Measurements from ENCODE around the gene TMEM8B. TPM values are rescaled to one million over a fixed set of nuclear protein-coding genes. Genes with fewer than 3 reads are reported as not detected.

The TMEM8B gene
- total and polyA plus RNA-seq, 9 of the 15 experiments (the other 6 are each of a cell fraction or from before 2014, with no cell fraction given) = 0.01 to 2.2 (median 1.1) TPM

GRCh38 chr9:35806101-35806500 lies 22.9 kb upstream of the TMEM8B start (continued):
- TF ChIP-seq FOXA3 (CRISPR knock-in tag; conservative IDR thresholded peaks at IDR 0.05 in 1 of 2, IDR thresholded peaks at IDR 0.05 in 1 of 2) (no peak), HMG20A (CRISPR knock-in tag; conservative IDR thresholded peaks at IDR 0.05) (no peak), CHD4 (IDR thresholded peaks at IDR 0.05; ENCODE audit: insufficient read depth, insufficient replicate concordance, low read depth, low read length, poor library complexity, severe bottlenecking) (no peak)

- no peak for FAIRE-seq
- Histone ChIP-seq H3K27ac (ENCODE audit: extremely low read depth, low read depth, low read length) (no peak overlapping the region), H3K4me1 (replicated peaks in 1 of 2; ENCODE audit: control insufficient read depth in 2 of 2, insufficient read depth in 2 of 2, low read length in 2 of 2) (peaks cover 10 to 18% of the 10 kb centered on the region in 2 experiments), H3K9me1 (ENCODE audit: control insufficient read depth, insufficient read depth, low read length) (peaks cover 4% of the 10 kb centered on the region), H3K4me3 (no peak overlapping the region), H3K36me3 (ENCODE audit: control insufficient read depth, insufficient read depth, low read length) (peaks cover 44% of the 10 kb centered on the region; the same call in 1 of the 3 replicates), H4K20me1 (replicated peaks; ENCODE audit: control insufficient read depth, insufficient read depth, low read length) (no peaks in the 10 kb centered on the region), H3K79me2 (ENCODE audit: control insufficient read depth, insufficient read depth, low read length) (no peaks in the 10 kb centered on the region; the same call in 2 of the 3 replicates), H2AFZ (ENCODE audit: low read depth, low read length) (no peak overlapping the region), H3K4me2 (ENCODE audit: insufficient read depth, low read length) (no peak overlapping the region), H3K9me3 (replicated peaks; ENCODE audit: control insufficient read depth, insufficient read depth, low read depth, low read length) (no peaks in the 10 kb centered on the region), H3K27me3 (ENCODE audit: control insufficient read depth in 2 of 2, insufficient read depth in 2 of 2, low read length in 2 of 2) (no peaks in the 10 kb centered on the region), H3K9ac (ENCODE audit: insufficient read depth in 1 of 2, low read depth in 2 of 2, low read length in 2 of 2) (no peak overlapping the region)
- in situ Hi-C loops (cut with MboI) (no loop called here), intact Hi-C loops (cut with micrococcal nuclease) (no loop called here)
- 76% methylated on average over 9 of the region's 9 CpGs for WGBS (ENCODE audit: insufficient coverage, low coverage, missing lambda C conversion rate)
- no TSS peak for BruUV-seq (replicated peaks)
- TF ChIP-seq EP300 (IDR thresholded peaks at IDR 0.05; ENCODE audit: low read length) (no peak), CHD2 (IDR thresholded peaks at IDR 0.05; ENCODE audit: low read depth, low read length) (no peak), ZNF3 (CRISPR knock-in tag; IDR thresholded peaks at IDR 0.05) (no peak), EZH2 (IDR thresholded peaks at IDR 0.05; ENCODE audit: borderline replicate concordance, low read depth, low read length) (no peak), ZEB2 (IDR thresholded peaks at IDR 0.05) (no peak), ERF (CRISPR knock-in tag; IDR thresholded peaks at IDR 0.05) (no peak), TBP (optimal IDR thresholded peaks at IDR 0.05; ENCODE audit: low read depth, low read length) (no peak), TEAD2 (tag; IDR thresholded peaks at IDR 0.05) (no peak), ZNF12 (CRISPR knock-in tag; IDR thresholded peaks at IDR 0.05) (no peak), SPI1 (IDR thresholded peaks at IDR 0.05; ENCODE audit: borderline replicate concordance, low read depth, low read length) (no peak), MCM5 (IDR thresholded peaks at IDR 0.05; ENCODE audit: low read depth) (no peak), ZNF197 (CRISPR knock-in tag; IDR thresholded peaks at IDR 0.05; ENCODE audit: low read depth) (no peak), EHMT2 (IDR thresholded peaks at IDR 0.05) (no peak), E2F4 (CRISPR knock-in tag; IDR thresholded peaks at IDR 0.05; ENCODE audit: low read depth) (no peak), STAT6 (CRISPR knock-in tag; IDR thresholded peaks at IDR 0.05) (no peak)
- ATAC-seq = no peak
- ChIA-PET CTCF (ENCODE audit: low intra/inter-chr PET ratio) (no interaction called here), POLR2A (no interaction called here)
- DNase-seq (ENCODE audit: extremely low read depth in 1 of 4, low spot score in 3 of 4) = no peak
Measured at GRCh38 chr9:35808433-35808832, 20.6 kb upstream of the TMEM8B start.
